HL-60 (cell line): ENCODE results near the gene CCDC8.

ENCODE experiments used
- DNase-seq, 2 experiments: peaks; one replicate each; pipeline ENCODE4 v3.0.0-alpha.2; 2010 to 2020; ENCODE audit warnings: low read depth in 1 of 2, low spot score in 1 of 2
- H3K27ac ChIP-seq: fragments of 250-450 bp; sonication (Bioruptor Pico); replicated peaks from 2 replicates; pipeline ENCODE4 v1.5.1; 2020; ENCODE audit warnings: mild to moderate bottlenecking, moderate library complexity
- H3K27me3 ChIP-seq: fragments of 250-450 bp; sonication (Bioruptor Pico); 2 replicates; pipeline ENCODE4 v1.5.1; 2021; ENCODE audit warnings: mild to moderate bottlenecking, moderate library complexity; ENCODE audit not compliant: insufficient read depth, poor library complexity, severe bottlenecking
- H3K4me3 ChIP-seq: replicated peaks from 2 replicates; pipeline ENCODE4 v1.5.1; 2011; ENCODE audit warnings: mild to moderate bottlenecking, control low read depth, low read length; ENCODE audit not compliant: insufficient read depth
- GABPA ChIP-seq: IDR thresholded peaks from 2 replicates; pipeline ENCODE4 v1.6.1; 2012; ENCODE audit warnings: low read depth
- POLR2AphosphoS5 ChIP-seq: IDR thresholded peaks from 2 replicates; pipeline ENCODE4 v1.6.1; 2012; ENCODE audit warnings: low read depth
- REST ChIP-seq: IDR thresholded peaks from 2 replicates; pipeline ENCODE4 v1.6.1; 2012; ENCODE audit warnings: low read depth; ENCODE audit not compliant: insufficient replicate concordance
- SPI1 ChIP-seq: IDR thresholded peaks from 2 replicates; pipeline ENCODE4 v1.6.1; 2012; ENCODE audit warnings: low read depth, mild to moderate bottlenecking, borderline replicate concordance
- TF ChIP-seq, protein P1 (sequence below): IDR thresholded peaks from one replicate; pipeline ENCODE4 v1.5.1; 2011; ENCODE audit warnings: low read length, control low read depth, inconsistent platforms; ENCODE audit not compliant: insufficient read depth

CCDC8 gene

GRCh38 chr19:46381346-46381745, 32.0 kb downstream of the CCDC8 start:
- Histone ChIP-seq H3K4me3 (no peak overlapping the region), H3K27ac (no peak overlapping the region), H3K27me3 (no peaks in the 10 kb centered on the region)
- DNase-seq, result no peak
- TF ChIP-seq REST (no peak), GABPA (no peak), SPI1 (no peak), POLR2AphosphoS5 (no peak)
- TF ChIP-seq, protein P1, sequence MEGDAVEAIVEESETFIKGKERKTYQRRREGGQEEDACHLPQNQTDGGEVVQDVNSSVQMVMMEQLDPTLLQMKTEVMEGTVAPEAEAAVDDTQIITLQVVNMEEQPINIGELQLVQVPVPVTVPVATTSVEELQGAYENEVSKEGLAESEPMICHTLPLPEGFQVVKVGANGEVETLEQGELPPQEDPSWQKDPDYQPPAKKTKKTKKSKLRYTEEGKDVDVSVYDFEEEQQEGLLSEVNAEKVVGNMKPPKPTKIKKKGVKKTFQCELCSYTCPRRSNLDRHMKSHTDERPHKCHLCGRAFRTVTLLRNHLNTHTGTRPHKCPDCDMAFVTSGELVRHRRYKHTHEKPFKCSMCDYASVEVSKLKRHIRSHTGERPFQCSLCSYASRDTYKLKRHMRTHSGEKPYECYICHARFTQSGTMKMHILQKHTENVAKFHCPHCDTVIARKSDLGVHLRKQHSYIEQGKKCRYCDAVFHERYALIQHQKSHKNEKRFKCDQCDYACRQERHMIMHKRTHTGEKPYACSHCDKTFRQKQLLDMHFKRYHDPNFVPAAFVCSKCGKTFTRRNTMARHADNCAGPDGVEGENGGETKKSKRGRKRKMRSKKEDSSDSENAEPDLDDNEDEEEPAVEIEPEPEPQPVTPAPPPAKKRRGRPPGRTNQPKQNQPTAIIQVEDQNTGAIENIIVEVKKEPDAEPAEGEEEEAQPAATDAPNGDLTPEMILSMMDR, result no peak

DNA sequence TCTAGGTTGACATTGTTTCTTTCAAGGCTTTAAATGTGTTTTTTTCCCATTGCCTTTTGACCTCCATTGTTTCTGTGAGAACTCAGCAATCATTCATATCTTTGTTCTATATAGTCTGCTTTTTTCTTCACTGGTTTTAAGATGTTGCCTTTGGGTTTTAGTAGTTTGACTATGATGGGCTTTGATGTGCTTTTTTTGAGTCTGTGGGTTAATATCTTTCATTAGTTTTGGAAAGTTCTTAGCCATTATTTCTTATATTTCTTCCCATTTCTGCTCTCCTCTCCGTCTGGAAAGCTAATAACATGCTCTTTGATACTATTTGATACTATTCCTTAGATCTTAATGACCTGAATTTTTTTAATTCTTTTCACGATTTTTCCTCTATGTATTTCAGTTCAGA, 32.7 kb downstream of the CCDC8 start:
- no peak for TF ChIP-seq REST
- no peak for TF ChIP-seq POLR2AphosphoS5
- TF ChIP-seq SPI1, result no peak
- TF ChIP-seq GABPA, result no peak
- TF ChIP-seq, protein P1, result no peak
- Histone ChIP-seq H3K27ac (no peak overlapping the region), H3K27me3 (no peaks in the 10 kb centered on the region), H3K4me3 (no peak overlapping the region)
- no peak for DNase-seq

DNA sequence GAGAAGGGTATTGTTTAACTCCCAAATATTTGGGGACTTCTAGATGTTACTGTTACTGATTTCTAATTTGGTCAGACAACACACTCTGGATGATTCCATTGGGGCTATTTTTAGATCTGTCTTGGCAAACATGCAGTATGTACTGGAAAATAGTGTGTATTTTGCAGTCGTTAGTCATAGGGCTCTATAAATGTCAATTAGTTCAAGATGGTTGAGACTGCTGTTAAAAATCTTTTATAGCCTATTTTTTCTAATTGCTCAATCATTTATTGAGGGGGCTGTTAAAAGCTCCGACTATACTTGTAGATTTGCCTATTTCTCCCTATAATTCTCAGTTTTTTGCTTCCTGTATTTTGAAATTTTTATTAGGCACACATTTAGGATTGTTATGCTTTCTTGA, 35.1 kb downstream of the CCDC8 start:
- Histone ChIP-seq H3K27me3 (no peaks in the 10 kb centered on the region), H3K4me3 (no peak overlapping the region), H3K27ac (no peak overlapping the region)
- no peak for TF ChIP-seq REST
- TF ChIP-seq SPI1, result no peak
- TF ChIP-seq GABPA, result no peak
- TF ChIP-seq, protein P1, result no peak
- DNase-seq, result no peak
